Fibroblast of pulmonary artery (primary cell): ENCODE data around the gene PLCXD1.
"Not testable (repeated sequence)": the region's sequence is repeated elsewhere in the genome, so short reads cannot be mapped to it uniquely, and the experiment has no call there.

ENCODE experiments used
- DNase-seq: peaks from one replicate; pipeline ENCODE4 v3.0.0-alpha.2; 2010; ENCODE audit warnings: low read depth
- H3K4me3 ChIP-seq: replicated peaks from 2 replicates; pipeline ENCODE4 v1.5.1; 2011; ENCODE audit warnings: low read depth, mild to moderate bottlenecking, control low read depth, low read length, moderate library complexity
- CTCF ChIP-seq: IDR thresholded peaks from 2 replicates; pipeline ENCODE4 v1.5.1; 2011; ENCODE audit warnings: mild to moderate bottlenecking, control low read depth, low read length, inconsistent platforms; ENCODE audit errors: missing control alignments

PLCXD1 gene

GRCh38 chrX:259692-260355, 21.4 kb upstream of the PLCXD1 start:
- H3K4me3 ChIP-seq = no peak overlapping the region
- no peak for DNase-seq
- TF ChIP-seq CTCF = no peak

GRCh38 chrX:261167-261918, 19.8 kb upstream of the PLCXD1 start:
- DNase-seq = peak; percentile 74
- TF ChIP-seq CTCF = peak; percentile 10
- peak overlapping the region; percentile 5 for H3K4me3 ChIP-seq

GRCh38 chrX:261919-262352, 19.2 kb upstream of the PLCXD1 start:
- TF ChIP-seq CTCF = no peak
- no peak for DNase-seq
- H3K4me3 ChIP-seq = no peak overlapping the region

DNA sequence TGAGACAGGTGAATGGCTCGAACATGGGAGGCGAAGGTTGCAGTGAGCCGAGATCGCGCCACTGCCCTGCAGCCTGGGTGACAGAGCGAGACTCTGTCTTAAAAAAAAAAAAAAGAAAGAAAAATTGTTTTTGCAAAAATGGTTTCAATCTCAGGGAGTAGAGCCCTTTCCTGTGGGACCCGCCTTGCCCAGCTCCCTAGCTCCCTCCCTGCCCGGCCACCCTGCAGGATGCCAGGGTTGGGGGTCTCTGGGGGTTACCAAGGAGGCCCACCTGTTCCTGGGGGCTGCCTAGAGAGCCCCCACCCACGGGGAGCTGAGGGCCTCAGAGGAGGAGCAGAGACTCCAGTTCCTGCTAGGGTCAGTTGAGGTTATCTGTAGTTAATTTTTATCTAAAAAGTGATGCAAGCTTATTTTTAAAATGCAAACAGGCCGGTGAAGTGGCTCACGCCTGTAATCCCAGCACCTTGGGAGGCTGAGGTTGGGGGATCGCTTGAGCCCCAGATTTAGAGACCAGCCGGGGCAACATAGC, 18.7 kb upstream of the PLCXD1 start:
- no peak for TF ChIP-seq CTCF
- no peak overlapping the region for H3K4me3 ChIP-seq
- DNase-seq = no peak

DNA sequence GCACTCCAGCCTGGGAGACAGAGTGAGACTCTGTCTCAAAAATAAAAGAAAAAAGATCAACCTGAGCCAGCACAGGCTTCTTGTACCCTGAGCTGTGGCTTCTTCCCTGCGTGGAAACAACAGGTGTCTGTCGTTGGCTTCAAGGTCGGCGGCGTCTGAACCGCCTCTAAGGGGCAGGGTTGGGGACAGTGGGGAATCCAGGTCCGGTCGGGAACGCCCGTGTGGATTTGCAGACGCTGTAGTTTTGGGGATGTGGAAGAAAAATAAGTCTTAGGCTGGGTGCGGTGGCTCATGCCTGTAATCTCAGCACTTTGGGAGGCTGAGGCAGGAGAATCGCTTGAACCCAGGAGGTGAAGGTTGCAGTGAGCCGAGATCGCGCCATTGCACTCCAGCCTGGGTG, 17.2 kb upstream of the PLCXD1 start:
- DNase-seq, H3K4me3 ChIP-seq: not testable (repeated sequence)

GRCh38 chrX:264634-265455, 16.3 kb upstream of the PLCXD1 start:
- no peak overlapping the region for H3K4me3 ChIP-seq
- TF ChIP-seq CTCF = no peak
- peak; percentile 70 for DNase-seq

DNA sequence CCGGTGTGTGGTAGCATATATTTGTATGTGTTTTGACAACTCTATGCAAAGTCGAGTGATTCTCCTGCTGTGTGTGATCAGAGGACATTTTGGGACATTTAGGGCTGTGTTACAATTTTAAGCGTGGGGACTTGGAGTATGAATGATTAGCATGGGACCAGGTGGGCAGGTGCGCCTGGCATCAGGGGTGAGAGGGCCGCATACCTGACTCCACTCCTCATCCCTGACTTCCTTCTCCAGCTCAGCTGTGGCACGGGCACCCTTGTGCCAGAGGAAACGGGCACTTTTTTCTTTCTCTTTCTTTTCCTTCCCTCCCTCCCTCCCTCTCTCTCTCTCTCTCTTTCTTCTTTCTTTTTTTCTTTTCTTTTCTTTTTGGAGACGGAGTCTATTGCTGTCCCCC, 15.7 kb upstream of the PLCXD1 start:
- TF ChIP-seq CTCF = no peak
- H3K4me3 ChIP-seq = no peak overlapping the region
- DNase-seq = no peak
